ENCODE measurements around the gene SLC39A11.
"Not testable (repeated sequence)": the region's sequence is repeated elsewhere in the genome, so short reads cannot be mapped to it uniquely, and the experiment has no call there.

SLC39A11 gene

DNA sequence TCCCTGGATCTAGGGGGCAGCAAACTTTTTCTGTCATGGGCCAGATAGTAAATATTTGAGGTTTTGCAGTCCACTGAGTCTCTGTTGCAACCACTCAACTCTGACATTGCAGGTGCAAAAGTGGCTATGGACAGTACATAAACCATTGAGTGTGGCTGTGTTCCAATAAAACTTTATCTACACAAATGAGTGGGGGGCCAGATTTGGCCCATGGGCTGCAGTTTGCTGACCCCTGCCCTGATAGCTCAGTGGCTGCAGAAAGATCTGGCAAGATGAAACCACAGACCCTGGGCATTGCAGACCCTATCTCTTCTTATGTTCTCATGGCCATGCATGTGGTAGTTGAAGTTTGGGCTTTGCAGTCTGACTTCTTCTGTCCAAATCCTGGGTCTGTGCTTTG lies 440.5 kb downstream of the SLC39A11 start:
- no peak for ATAC-seq
- H3K27me3 Mint-ChIP-seq = no peaks in the 10 kb centered on the region

GRCh38 chr17:72648702-72649101 lies 443.8 kb downstream of the SLC39A11 start:
- Mint-ChIP-seq H3K9me3 (no peaks in the 10 kb centered on the region), H3K4me1 (no peaks in the 10 kb centered on the region), H3K4me3 (no peak overlapping the region), H3K27me3 (no peaks in the 10 kb centered on the region), H3K36me3 (peaks cover 42% of the 10 kb centered on the region), H3K27ac (no peak overlapping the region)
- ATAC-seq = peak; percentile 25

More for the DNA sequence above, 440.5 kb downstream of the SLC39A11 start:
- no peak overlapping the region for H3K27ac Mint-ChIP-seq
- H3K36me3 Mint-ChIP-seq = peaks cover 20% of the 10 kb centered on the region
- no peak overlapping the region for H3K4me3 Mint-ChIP-seq
- no peaks in the 10 kb centered on the region for H3K4me1 Mint-ChIP-seq
- no peaks in the 10 kb centered on the region for H3K9me3 Mint-ChIP-seq

GRCh38 chr17:72646176-72646575 lies 446.3 kb downstream of the SLC39A11 start:
- Mint-ChIP-seq H3K36me3 (peaks cover 42% of the 10 kb centered on the region), H3K4me3 (no peak overlapping the region), H3K9me3 (no peaks in the 10 kb centered on the region), H3K27ac (no peak overlapping the region), H3K27me3 (no peaks in the 10 kb centered on the region), H3K4me1 (no peaks in the 10 kb centered on the region)
- ATAC-seq = no peak

DNA sequence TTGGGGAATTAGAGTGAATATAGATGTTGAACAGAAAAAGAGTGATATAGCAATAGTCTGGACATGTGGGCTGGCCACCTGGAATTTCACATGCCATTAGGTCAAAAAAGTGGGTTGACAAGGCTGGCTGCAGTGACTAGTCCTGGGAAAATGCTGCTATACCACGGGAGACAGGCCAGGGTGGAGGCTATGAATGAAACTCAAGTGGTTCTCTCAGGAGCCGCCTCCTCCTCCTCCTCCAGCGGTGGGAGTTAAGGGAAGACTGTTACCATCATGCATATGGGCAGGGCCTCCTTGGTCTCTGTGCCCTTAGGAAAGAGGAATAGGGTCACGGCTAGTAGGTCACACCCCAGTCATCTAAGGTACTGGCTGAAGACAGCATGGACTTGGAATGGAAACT lies 448.0 kb downstream of the SLC39A11 start:
- Mint-ChIP-seq H3K27ac (no peak overlapping the region), H3K4me3 (no peak overlapping the region), H3K27me3 (no peaks in the 10 kb centered on the region), H3K9me3 (no peaks in the 10 kb centered on the region), H3K4me1 (no peaks in the 10 kb centered on the region), H3K36me3 (peaks cover 48% of the 10 kb centered on the region)
- ATAC-seq = no peak

GRCh38 chr17:72643575-72644216 lies 448.8 kb downstream of the SLC39A11 start:
- Mint-ChIP-seq H3K4me3 (no peak overlapping the region), H3K36me3 (peaks cover 41% of the 10 kb centered on the region), H3K27ac (no peak overlapping the region), H3K27me3 (no peaks in the 10 kb centered on the region), H3K9me3 (no peaks in the 10 kb centered on the region), H3K4me1 (no peaks in the 10 kb centered on the region)
- ATAC-seq = no peak

DNA sequence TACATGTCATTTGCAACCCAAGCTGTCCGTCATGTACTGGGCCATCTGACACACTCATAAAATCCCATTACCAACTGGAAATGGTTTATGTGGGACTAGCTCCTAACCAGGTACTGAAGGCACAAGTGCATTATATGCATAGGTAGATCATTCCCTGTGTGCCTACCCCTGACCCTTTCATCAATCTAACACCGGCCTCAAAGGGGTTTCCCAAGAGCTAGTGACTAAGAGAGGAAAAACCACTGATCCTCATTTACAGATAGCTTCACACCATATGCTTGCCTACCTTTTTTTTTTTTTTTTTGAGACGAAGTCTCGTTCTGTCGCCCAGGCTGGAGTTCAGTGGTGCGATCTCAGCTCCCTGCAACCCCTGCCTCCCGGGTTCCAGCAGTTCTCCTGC lies 449.8 kb downstream of the SLC39A11 start:
- Mint-ChIP-seq H3K36me3 (peaks cover 34% of the 10 kb centered on the region), H3K27me3 (no peaks in the 10 kb centered on the region)
- ATAC-seq = no peak

DNA sequence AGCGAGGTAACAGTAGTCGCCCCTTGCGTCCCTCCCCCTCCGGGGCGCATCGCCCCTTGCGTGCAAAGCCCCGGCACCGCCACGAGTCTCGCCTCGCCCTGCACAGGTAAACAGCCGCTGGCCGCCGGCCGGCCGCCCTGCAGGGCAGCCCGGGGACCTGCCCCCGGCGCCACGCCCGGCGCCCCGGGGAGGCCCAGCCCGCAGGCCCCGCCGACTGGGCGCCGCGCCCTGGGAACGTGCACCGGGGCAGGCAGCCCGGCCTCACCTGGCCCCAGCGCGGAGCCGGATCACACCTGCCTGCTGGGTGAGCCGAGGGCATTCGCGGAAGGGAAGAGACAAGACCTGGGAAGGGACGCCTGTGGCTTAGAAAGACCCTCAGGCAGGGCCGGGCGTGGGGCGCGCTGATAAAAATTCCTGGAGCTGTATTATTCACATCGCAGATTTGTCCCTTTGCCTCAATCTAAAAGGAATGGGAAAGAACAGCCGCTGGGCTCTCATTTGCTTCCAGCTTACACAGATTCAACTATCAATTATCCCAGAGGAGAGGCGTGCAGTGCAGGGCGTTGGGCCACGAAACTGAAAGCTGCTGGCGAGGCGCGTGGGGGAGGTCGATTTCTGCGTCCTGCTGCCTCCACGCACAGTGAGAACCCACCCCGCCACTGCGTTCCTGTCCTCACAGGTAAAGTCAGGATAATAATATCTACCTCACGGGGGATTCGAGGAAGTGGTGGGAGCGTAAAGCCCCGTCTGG lies 451.9 kb downstream of the SLC39A11 start:
- no peaks in the 10 kb centered on the region for H3K9me3 Mint-ChIP-seq
- peaks cover 15% of the 10 kb centered on the region for H3K36me3 Mint-ChIP-seq
- no peaks in the 10 kb centered on the region for H3K27me3 Mint-ChIP-seq
- H3K4me3 Mint-ChIP-seq = no peak overlapping the region
- no peaks in the 10 kb centered on the region for H3K4me1 Mint-ChIP-seq
- no peak for ATAC-seq
- no peak overlapping the region for H3K27ac Mint-ChIP-seq

More for the DNA sequence above, 449.8 kb downstream of the SLC39A11 start:
- H3K4me1 Mint-ChIP-seq = no peaks in the 10 kb centered on the region
- no peak overlapping the region for H3K4me3 Mint-ChIP-seq
- no peak overlapping the region for H3K27ac Mint-ChIP-seq
- H3K9me3 Mint-ChIP-seq = no peaks in the 10 kb centered on the region

GRCh38 chr17:72639711-72640110 lies 452.8 kb downstream of the SLC39A11 start:
- H3K27me3 Mint-ChIP-seq = no peaks in the 10 kb centered on the region
- ATAC-seq = no peak
- no peaks in the 10 kb centered on the region for H3K9me3 Mint-ChIP-seq
- no peak overlapping the region for H3K4me3 Mint-ChIP-seq
- H3K36me3 Mint-ChIP-seq = peaks cover 13% of the 10 kb centered on the region
- H3K27ac Mint-ChIP-seq = no peak overlapping the region
- no peaks in the 10 kb centered on the region for H3K4me1 Mint-ChIP-seq

GRCh38 chr17:72638932-72639331 lies 453.6 kb downstream of the SLC39A11 start:
- not testable (repeated sequence) for H3K36me3 Mint-ChIP-seq, H3K4me3 Mint-ChIP-seq, H3K4me1 Mint-ChIP-seq, H3K27me3 Mint-ChIP-seq, ATAC-seq, H3K27ac Mint-ChIP-seq, H3K9me3 Mint-ChIP-seq

- Mint-ChIP-seq H3K36me3 (no peaks in the 10 kb centered on the region), H3K4me3 (no peak overlapping the region), H3K4me1 (no peaks in the 10 kb centered on the region), H3K27me3 (no peaks in the 10 kb centered on the region), H3K27ac (no peak overlapping the region), H3K9me3 (no peaks in the 10 kb centered on the region)
- ATAC-seq = no peak
Measured at GRCh38 chr17:72635034-72635635, 457.4 kb downstream of the SLC39A11 start.

- H3K9me3 Mint-ChIP-seq = no peaks in the 10 kb centered on the region
- ATAC-seq = no peak
- no peak overlapping the region for H3K27ac Mint-ChIP-seq
- H3K4me1 Mint-ChIP-seq = no peaks in the 10 kb centered on the region
- H3K27me3 Mint-ChIP-seq = no peaks in the 10 kb centered on the region
- H3K4me3 Mint-ChIP-seq = no peak overlapping the region
- no peaks in the 10 kb centered on the region for H3K36me3 Mint-ChIP-seq
Measured at GRCh38 chr17:72634621-72635020, 457.9 kb downstream of the SLC39A11 start.

DNA sequence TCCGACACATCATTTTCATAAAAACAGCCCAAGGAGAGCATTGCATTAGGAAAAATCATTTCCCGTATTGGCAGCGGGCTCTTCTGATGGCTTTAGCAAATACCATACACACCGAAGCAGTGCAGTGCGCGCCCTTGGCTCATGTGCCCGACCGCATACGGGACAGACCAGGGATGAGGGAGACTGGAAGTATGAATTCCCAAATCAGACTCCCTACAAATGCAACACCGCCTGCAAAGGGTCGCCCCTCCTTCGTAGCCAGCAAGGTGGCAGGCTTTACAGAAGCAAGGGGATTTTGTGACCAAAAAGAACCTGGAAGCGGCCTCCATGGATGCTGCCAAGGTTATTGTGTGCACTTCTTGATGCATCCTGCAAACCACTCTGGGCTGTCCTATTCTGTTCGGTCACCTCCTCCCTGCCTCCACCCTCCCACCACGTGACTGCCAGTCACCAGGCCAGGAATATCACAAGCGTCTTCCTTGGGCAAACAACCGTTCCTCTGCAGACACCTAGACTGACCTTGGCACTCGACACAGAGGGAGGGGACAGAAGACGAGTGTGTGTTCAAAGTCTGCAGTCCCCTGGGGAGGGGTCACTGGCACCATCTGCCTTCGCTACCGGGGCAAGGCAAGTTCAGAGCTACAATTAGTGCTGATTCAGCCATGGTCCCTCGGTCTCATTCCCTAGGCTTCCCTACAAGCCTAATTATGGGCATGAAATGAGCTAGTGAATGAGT lies 460.4 kb downstream of the SLC39A11 start:
- H3K4me1 Mint-ChIP-seq = no peaks in the 10 kb centered on the region
- no peak for ATAC-seq
- no peaks in the 10 kb centered on the region for H3K36me3 Mint-ChIP-seq
- H3K27me3 Mint-ChIP-seq = no peaks in the 10 kb centered on the region
- H3K9me3 Mint-ChIP-seq = peaks cover 5% of the 10 kb centered on the region
- H3K4me3 Mint-ChIP-seq = no peak overlapping the region
- H3K27ac Mint-ChIP-seq = no peak overlapping the region

DNA sequence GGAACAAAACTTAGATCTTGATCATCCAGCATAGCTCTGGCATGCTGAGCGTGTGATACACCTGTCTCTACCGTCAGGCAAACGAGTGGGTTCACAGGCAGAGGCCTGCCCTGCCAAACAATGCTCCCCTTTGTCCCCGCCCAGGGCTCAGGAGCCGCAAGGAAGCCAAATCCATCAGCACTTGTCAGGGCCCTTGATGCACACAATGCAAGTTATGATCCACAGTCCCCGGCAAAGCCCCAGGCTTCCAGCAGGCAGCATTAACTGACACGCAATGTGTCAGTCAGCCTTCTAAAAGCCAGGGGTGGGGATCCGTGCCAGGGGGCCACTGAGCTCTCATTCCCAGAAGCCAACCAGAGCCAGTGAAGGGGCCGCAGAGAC lies 460.9 kb downstream of the SLC39A11 start:
- H3K27ac Mint-ChIP-seq = no peak overlapping the region
- H3K27me3 Mint-ChIP-seq = no peaks in the 10 kb centered on the region
- H3K4me1 Mint-ChIP-seq = no peaks in the 10 kb centered on the region
- ATAC-seq = no peak
- H3K9me3 Mint-ChIP-seq = peaks cover 5% of the 10 kb centered on the region
- no peak overlapping the region for H3K4me3 Mint-ChIP-seq
- no peaks in the 10 kb centered on the region for H3K36me3 Mint-ChIP-seq

DNA sequence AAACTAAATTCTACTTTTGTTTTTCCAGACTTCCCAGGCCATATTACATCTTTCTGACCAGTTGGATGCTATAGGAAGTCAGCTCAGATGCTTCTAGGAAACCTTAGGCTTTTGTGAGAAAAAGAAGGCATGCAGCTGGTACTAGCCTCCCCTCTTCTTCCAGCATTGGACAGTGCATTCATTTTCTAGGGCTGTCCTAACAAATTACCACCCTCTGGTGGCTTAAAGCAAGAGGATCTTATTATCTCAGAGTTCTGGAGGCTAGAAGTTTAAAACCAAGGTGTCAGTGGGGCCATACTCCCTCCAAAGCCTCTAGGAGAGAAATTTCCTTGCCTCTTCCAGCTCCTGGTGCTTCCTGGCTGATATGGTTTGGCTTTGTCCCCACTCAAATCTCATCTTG lies 467.8 kb downstream of the SLC39A11 start:
- Mint-ChIP-seq H3K9me3 (peaks cover 18% of the 10 kb centered on the region), H3K27me3 (peaks cover 25% of the 10 kb centered on the region), H3K27ac (no peak overlapping the region), H3K36me3 (no peaks in the 10 kb centered on the region), H3K4me3 (no peak overlapping the region), H3K4me1 (no peaks in the 10 kb centered on the region)
- ATAC-seq = no peak

- Mint-ChIP-seq H3K4me3 (no peak overlapping the region), H3K36me3 (no peaks in the 10 kb centered on the region), H3K27me3 (peaks cover 29% of the 10 kb centered on the region), H3K4me1 (no peaks in the 10 kb centered on the region), H3K27ac (no peak overlapping the region), H3K9me3 (peaks cover 18% of the 10 kb centered on the region)
- ATAC-seq = no peak
Measured at GRCh38 chr17:72624226-72624625, 468.3 kb downstream of the SLC39A11 start.

All from stimulated activated memory B cell treated with anti-CD40 and anti-IgM and Interleukin-4, amounts not matched to agents 10 μg/mL and 1 μg/mL and 100 μg/mL, for 72 hours (primary cell).